PFSK-1 (cell line): ENCODE measurements around the gene NOTUM.

ENCODE experiments used
- FOXP2 ChIP-seq: optimal IDR thresholded peaks from 2 replicates; pipeline ENCODE3; 2011; ENCODE audit warnings: borderline replicate concordance, control low read depth, inconsistent platforms; ENCODE audit not compliant: insufficient read depth; ENCODE audit errors: extremely low read length, extremely low read depth
- POLR2AphosphoS5 ChIP-seq: IDR thresholded peaks from 2 replicates; pipeline ENCODE4 v1.6.1; 2012; ENCODE audit warnings: low read depth, mild to moderate bottlenecking, control low read depth, low read length, moderate library complexity
- REST ChIP-seq, 2 experiments: IDR thresholded peaks; 2 replicates each; pipeline versions ENCODE4 v1.6.1 to v1.8.0; 2011 to 2012; ENCODE audit warnings: low read depth in 2 of 2, low read length in 2 of 2, control low read depth in 1 of 2, inconsistent platforms in 1 of 2, mild to moderate bottlenecking in 1 of 2, moderate library complexity in 1 of 2; ENCODE audit not compliant: insufficient read depth in 1 of 2
- SIN3A ChIP-seq: IDR thresholded peaks from 2 replicates; pipeline ENCODE4 v1.6.1; 2012; ENCODE audit warnings: mild to moderate bottlenecking, low read length, moderate library complexity, borderline replicate concordance; ENCODE audit not compliant: insufficient read depth
- TAF1 ChIP-seq: IDR thresholded peaks from 2 replicates; pipeline ENCODE4 v1.6.1; 2012; ENCODE audit warnings: low read length, control low read depth, borderline replicate concordance; ENCODE audit not compliant: insufficient read depth

NOTUM gene

GRCh38 chr17:81922566-81923301 lies 38.3 kb downstream of the NOTUM start:
- TF ChIP-seq FOXP2 (no peak), SIN3A (no peak)

- TF ChIP-seq POLR2AphosphoS5 (no peak), SIN3A (no peak), FOXP2 (no peak), TAF1 (no peak), REST (IDR thresholded peaks at IDR 0.05; ENCODE audit: insufficient read depth in 1 of 2, low read depth in 2 of 2, low read length in 2 of 2) (no peak)
Observed at GRCh38 chr17:81921996-81922565, 38.9 kb downstream of the NOTUM start.

GRCh38 chr17:81921537-81921862 lies 39.5 kb downstream of the NOTUM start:
- TF ChIP-seq REST (IDR thresholded peaks at IDR 0.05; ENCODE audit: insufficient read depth in 1 of 2, low read depth in 2 of 2, low read length in 2 of 2) (no peak), POLR2AphosphoS5 (no peak)

- no peak for TF ChIP-seq SIN3A
- TF ChIP-seq POLR2AphosphoS5, result no peak
- no peak for TF ChIP-seq TAF1
- TF ChIP-seq REST (IDR thresholded peaks at IDR 0.05; ENCODE audit: insufficient read depth in 1 of 2, low read depth in 2 of 2, low read length in 2 of 2), result no peak
- no peak for TF ChIP-seq FOXP2
Observed at GRCh38 chr17:81920612-81921536, 40.1 kb downstream of the NOTUM start.

GRCh38 chr17:81918832-81919545 lies 42.0 kb downstream of the NOTUM start:
- TF ChIP-seq FOXP2, result no peak
- TF ChIP-seq REST (IDR thresholded peaks at IDR 0.05; ENCODE audit: insufficient read depth in 1 of 2, low read depth in 2 of 2, low read length in 2 of 2), result no peak
- TF ChIP-seq SIN3A, result no peak
- no peak for TF ChIP-seq TAF1
- no peak for TF ChIP-seq POLR2AphosphoS5
